ENCODE results near the gene NBPF3. TPM values are rescaled to one million over a fixed set of nuclear protein-coding genes. Genes with fewer than 3 reads are reported as not detected.
"Not testable (repeated sequence)": the region's sequence is repeated elsewhere in the genome, so short reads cannot be mapped to it uniquely, and the experiment has no call there.

The NBPF3 gene
- total and polyA plus RNA-seq, 2 experiments from 2014 or later = 3.6 to 14.3 TPM

DNA sequence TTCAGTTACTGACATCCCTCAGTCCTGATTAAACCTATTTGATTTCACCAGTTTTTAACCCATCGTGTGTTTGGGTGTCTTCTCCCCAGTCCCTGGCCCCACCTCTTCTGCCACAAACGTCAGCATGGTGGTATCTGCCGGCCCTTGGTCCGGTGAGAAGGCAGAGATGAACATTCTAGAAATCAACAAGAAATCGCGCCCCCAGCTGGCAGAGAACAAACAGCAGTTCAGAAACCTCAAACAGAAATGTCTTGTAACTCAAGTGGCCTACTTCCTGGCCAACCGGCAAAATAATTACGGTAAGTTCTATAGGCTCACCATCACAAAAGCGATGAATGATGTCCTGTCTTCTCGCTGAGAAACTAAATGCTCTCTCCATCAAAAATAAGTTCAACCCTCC, 28.7 kb downstream of the NBPF3 start:
- no peaks in the 10 kb centered on the region for H3K4me1 ChIP-seq (ENCODE audit: insufficient read depth)
- no peaks in the 10 kb centered on the region for H3K36me3 ChIP-seq (replicated peaks; ENCODE audit: insufficient read depth, low read depth)
- TF ChIP-seq EZH2phosphoT487 (IDR thresholded peaks at IDR 0.05; ENCODE audit: low read depth, severe bottlenecking, unreplicated experiment) = no peak
- TF ChIP-seq, protein P1, sequence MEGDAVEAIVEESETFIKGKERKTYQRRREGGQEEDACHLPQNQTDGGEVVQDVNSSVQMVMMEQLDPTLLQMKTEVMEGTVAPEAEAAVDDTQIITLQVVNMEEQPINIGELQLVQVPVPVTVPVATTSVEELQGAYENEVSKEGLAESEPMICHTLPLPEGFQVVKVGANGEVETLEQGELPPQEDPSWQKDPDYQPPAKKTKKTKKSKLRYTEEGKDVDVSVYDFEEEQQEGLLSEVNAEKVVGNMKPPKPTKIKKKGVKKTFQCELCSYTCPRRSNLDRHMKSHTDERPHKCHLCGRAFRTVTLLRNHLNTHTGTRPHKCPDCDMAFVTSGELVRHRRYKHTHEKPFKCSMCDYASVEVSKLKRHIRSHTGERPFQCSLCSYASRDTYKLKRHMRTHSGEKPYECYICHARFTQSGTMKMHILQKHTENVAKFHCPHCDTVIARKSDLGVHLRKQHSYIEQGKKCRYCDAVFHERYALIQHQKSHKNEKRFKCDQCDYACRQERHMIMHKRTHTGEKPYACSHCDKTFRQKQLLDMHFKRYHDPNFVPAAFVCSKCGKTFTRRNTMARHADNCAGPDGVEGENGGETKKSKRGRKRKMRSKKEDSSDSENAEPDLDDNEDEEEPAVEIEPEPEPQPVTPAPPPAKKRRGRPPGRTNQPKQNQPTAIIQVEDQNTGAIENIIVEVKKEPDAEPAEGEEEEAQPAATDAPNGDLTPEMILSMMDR (IDR thresholded peaks at IDR 0.05; ENCODE audit: poor library complexity) = peak; percentile 31
- no peaks in the 10 kb centered on the region for H3K9me3 ChIP-seq (ENCODE audit: low read depth)
- DNase-seq (ENCODE audit: low spot score) = peak; percentile 26
- no peak overlapping the region for H3K4me3 ChIP-seq
- H3K4me2 ChIP-seq = no peak overlapping the region
- H3K79me2 ChIP-seq = no peaks in the 10 kb centered on the region
- 48% methylated on average over 10 of the region's 10 CpGs for WGBS (ENCODE audit: low lambda C conversion rate, missing lambda C conversion rate)
- no peak overlapping the region for H2AFZ ChIP-seq
- H3K27me3 ChIP-seq = no peaks in the 10 kb centered on the region
- H3K27ac ChIP-seq = no peak overlapping the region
- no peaks in the 10 kb centered on the region for H3K9me2 ChIP-seq (replicated peaks; ENCODE audit: insufficient read depth)
- no peaks in the 10 kb centered on the region for H4K20me1 ChIP-seq (ENCODE audit: insufficient read depth, poor library complexity, severe bottlenecking)

GRCh38 chr1:21469581-21469980, 29.6 kb downstream of the NBPF3 start:
- 95% methylated on average over 9 of the region's 9 CpGs for WGBS (ENCODE audit: low lambda C conversion rate, missing lambda C conversion rate)
- H3K36me3 ChIP-seq (replicated peaks; ENCODE audit: insufficient read depth, low read depth) = no peaks in the 10 kb centered on the region
- TF ChIP-seq EZH2 (IDR thresholded peaks at IDR 0.05; ENCODE audit: borderline replicate concordance) (no peak), EZH2phosphoT487 (IDR thresholded peaks at IDR 0.05; ENCODE audit: low read depth, severe bottlenecking, unreplicated experiment) (no peak)
- TF ChIP-seq, protein P1 (IDR thresholded peaks at IDR 0.05; ENCODE audit: poor library complexity) = no peak

GRCh38 chr1:21472861-21473260, 32.9 kb downstream of the NBPF3 start:
- no peaks in the 10 kb centered on the region for H3K9me2 ChIP-seq (replicated peaks; ENCODE audit: insufficient read depth)
- no peak overlapping the region for H3K4me2 ChIP-seq
- no peaks in the 10 kb centered on the region for H3K9me3 ChIP-seq (ENCODE audit: low read depth)
- 96% methylated on average over 5 of the region's 5 CpGs for WGBS (ENCODE audit: low lambda C conversion rate, missing lambda C conversion rate)
- no peaks in the 10 kb centered on the region for H3K36me3 ChIP-seq (replicated peaks; ENCODE audit: insufficient read depth, low read depth)
- no peak for DNase-seq (ENCODE audit: low spot score)
- H3K27me3 ChIP-seq = no peaks in the 10 kb centered on the region
- H3K4me1 ChIP-seq (ENCODE audit: insufficient read depth) = no peaks in the 10 kb centered on the region
- H4K20me1 ChIP-seq (ENCODE audit: insufficient read depth, poor library complexity, severe bottlenecking) = no peaks in the 10 kb centered on the region
- no peak overlapping the region for H2AFZ ChIP-seq
- no peaks in the 10 kb centered on the region for H3K79me2 ChIP-seq
- no peak overlapping the region for H3K4me3 ChIP-seq
- TF ChIP-seq EZH2 (IDR thresholded peaks at IDR 0.05; ENCODE audit: borderline replicate concordance) = no peak
- no peak for TF ChIP-seq EZH2phosphoT487 (IDR thresholded peaks at IDR 0.05; ENCODE audit: low read depth, severe bottlenecking, unreplicated experiment)
- TF ChIP-seq, protein P1 (IDR thresholded peaks at IDR 0.05; ENCODE audit: poor library complexity) = no peak
- no peak overlapping the region for H3K27ac ChIP-seq

More at GRCh38 chr1:21469581-21469980, 29.6 kb downstream of the NBPF3 start:
- Histone ChIP-seq H3K79me2 (no peaks in the 10 kb centered on the region), H3K4me1 (ENCODE audit: insufficient read depth) (no peaks in the 10 kb centered on the region), H3K4me2 (no peak overlapping the region), H3K27me3 (no peaks in the 10 kb centered on the region), H3K9me2 (replicated peaks; ENCODE audit: insufficient read depth) (no peaks in the 10 kb centered on the region), H2AFZ (no peak overlapping the region), H3K4me3 (no peak overlapping the region), H3K27ac (no peak overlapping the region), H4K20me1 (ENCODE audit: insufficient read depth, poor library complexity, severe bottlenecking) (no peaks in the 10 kb centered on the region), H3K9me3 (ENCODE audit: low read depth) (no peaks in the 10 kb centered on the region)
- DNase-seq (ENCODE audit: low spot score) = no peak

GRCh38 chr1:21478356-21478755, 38.4 kb downstream of the NBPF3 start:
- H3K9me2 ChIP-seq (replicated peaks; ENCODE audit: insufficient read depth) = no peaks in the 10 kb centered on the region
- H3K79me2 ChIP-seq = no peaks in the 10 kb centered on the region
- no peak overlapping the region for H3K4me3 ChIP-seq
- no peak overlapping the region for H3K27ac ChIP-seq
- H2AFZ ChIP-seq = no peak overlapping the region
- TF ChIP-seq EZH2phosphoT487 (IDR thresholded peaks at IDR 0.05; ENCODE audit: low read depth, severe bottlenecking, unreplicated experiment) (no peak), EZH2 (IDR thresholded peaks at IDR 0.05; ENCODE audit: borderline replicate concordance) (no peak)
- TF ChIP-seq, protein P1 (IDR thresholded peaks at IDR 0.05; ENCODE audit: poor library complexity) = no peak
- WGBS (ENCODE audit: low lambda C conversion rate, missing lambda C conversion rate) = 92% methylated on average over 6 of the region's 6 CpGs
- H4K20me1 ChIP-seq (ENCODE audit: insufficient read depth, poor library complexity, severe bottlenecking) = no peaks in the 10 kb centered on the region
- no peaks in the 10 kb centered on the region for H3K4me1 ChIP-seq (ENCODE audit: insufficient read depth)
- no peak for DNase-seq (ENCODE audit: low spot score)
- no peaks in the 10 kb centered on the region for H3K9me3 ChIP-seq (ENCODE audit: low read depth)
- no peaks in the 10 kb centered on the region for H3K36me3 ChIP-seq (replicated peaks; ENCODE audit: insufficient read depth, low read depth)
- no peak overlapping the region for H3K4me2 ChIP-seq
- no peaks in the 10 kb centered on the region for H3K27me3 ChIP-seq

GRCh38 chr1:21483881-21484280, 43.9 kb downstream of the NBPF3 start:
- not testable (repeated sequence) for H3K4me3 ChIP-seq; H3K27me3 ChIP-seq; H4K20me1 ChIP-seq (ENCODE audit: insufficient read depth, poor library complexity, severe bottlenecking); H3K36me3 ChIP-seq (replicated peaks; ENCODE audit: insufficient read depth, low read depth); H2AFZ ChIP-seq; H3K9me3 ChIP-seq (ENCODE audit: low read depth); H3K9me2 ChIP-seq (replicated peaks; ENCODE audit: insufficient read depth); H3K79me2 ChIP-seq; H3K27ac ChIP-seq; H3K4me1 ChIP-seq (ENCODE audit: insufficient read depth); H3K4me2 ChIP-seq; DNase-seq (ENCODE audit: low spot score)
- WGBS (ENCODE audit: low lambda C conversion rate, missing lambda C conversion rate) = 97% methylated on average over 4 of the region's 4 CpGs

All from hepatocyte (in vitro differentiated cells).